ENCODE measurements around the gene PIGL. TPM values are rescaled to one million over a fixed set of nuclear protein-coding genes. Genes with fewer than 3 reads are reported as not detected.

PIGL gene
- total and polyA plus RNA-seq, 2 of the 4 experiments (the other 2 are of a cell fraction): 17.9 to 29.5 TPM

DNA sequence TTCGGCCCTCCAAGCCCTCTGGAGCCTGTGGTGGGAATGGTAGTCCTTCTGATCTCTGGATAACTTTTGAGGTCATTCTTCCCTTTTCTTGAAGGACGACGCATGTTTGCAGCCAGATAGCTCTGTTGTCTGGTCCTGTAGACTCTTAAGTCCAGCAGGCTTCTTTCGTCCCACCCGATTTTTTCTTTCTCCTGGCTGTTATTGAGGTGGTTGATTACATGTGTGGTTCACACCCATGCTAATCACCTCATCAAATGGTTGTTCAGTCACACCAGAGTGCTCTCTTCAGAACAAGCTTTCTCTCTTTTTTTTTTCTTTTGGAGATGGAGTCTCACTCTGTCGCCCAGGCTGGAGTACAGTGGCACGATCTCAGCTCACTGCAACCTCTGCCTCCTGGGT, 30.6 kb downstream of the PIGL start:
- Histone ChIP-seq H2AK5ac (ENCODE audit: low read depth, low read length) (no peak overlapping the region), H3K27me3 (ENCODE audit: control insufficient read depth, insufficient read depth, low read length) (no peaks in the 10 kb centered on the region), H2BK120ac (ENCODE audit: low read depth, low read length) (no peak overlapping the region), H4K8ac (ENCODE audit: low read depth in 2 of 2, low read length in 2 of 2) (no peak overlapping the region), H2BK15ac (ENCODE audit: low read depth, low read length) (no peak overlapping the region), H3K4me3 (ENCODE audit: insufficient read depth, low read depth, low read length) (no peak overlapping the region), H3K27ac (ENCODE audit: insufficient read depth, low read length) (no peak overlapping the region), H2BK5ac (ENCODE audit: low read depth, low read length, poor library complexity, severe bottlenecking) (no peak overlapping the region), H3K9me3 (ENCODE audit: control insufficient read depth, insufficient read depth, low read length) (no peaks in the 10 kb centered on the region), H2AK9ac (replicated peaks; ENCODE audit: low read depth, low read length, poor library complexity) (no peak overlapping the region), H3K56ac (ENCODE audit: extremely low read depth, insufficient read depth, low read length) (no peak overlapping the region), H3K18ac (ENCODE audit: low read depth, low read length) (no peak overlapping the region), H4K91ac (ENCODE audit: insufficient read depth, low read depth, low read length) (no peak overlapping the region), H3K36me3 (ENCODE audit: control insufficient read depth, insufficient read depth, low read length) (no peaks in the 10 kb centered on the region), H3K79me1 (ENCODE audit: low read depth in 1 of 2, low read length in 2 of 2) (peaks cover 12 to 23% of the 10 kb centered on the region in 2 experiments), H3K4me2 (ENCODE audit: low read depth, low read length) (no peak overlapping the region), H3K9ac (ENCODE audit: low read depth, low read length) (no peak overlapping the region), H4K20me1 (ENCODE audit: insufficient read depth, low read length) (no peaks in the 10 kb centered on the region), H3K14ac (replicated peaks; ENCODE audit: low read depth, low read length) (no peak overlapping the region), H3K4ac (ENCODE audit: low read depth, low read length) (no peak overlapping the region), H3K4me1 (ENCODE audit: control insufficient read depth, insufficient read depth, low read length) (peaks cover 8% of the 10 kb centered on the region), H2AFZ (replicated peaks; ENCODE audit: low read length, poor library complexity) (no peak overlapping the region), H3K9me1 (ENCODE audit: insufficient read depth, low read length) (no peaks in the 10 kb centered on the region), H2BK20ac (ENCODE audit: low read depth, low read length) (no peak overlapping the region), H3K23ac (ENCODE audit: low read depth, low read length) (no peak overlapping the region), H4K5ac (ENCODE audit: low read depth, low read length) (no peak overlapping the region)
- TF ChIP-seq SMC3 (IDR thresholded peaks at IDR 0.05; ENCODE audit: low read depth, low read length) (no peak), RAD21 (IDR thresholded peaks at IDR 0.05; ENCODE audit: low read length) (no peak), CHD1 (IDR thresholded peaks at IDR 0.05; ENCODE audit: low read depth, low read length) (no peak)
- TF ChIP-seq, protein P1, sequence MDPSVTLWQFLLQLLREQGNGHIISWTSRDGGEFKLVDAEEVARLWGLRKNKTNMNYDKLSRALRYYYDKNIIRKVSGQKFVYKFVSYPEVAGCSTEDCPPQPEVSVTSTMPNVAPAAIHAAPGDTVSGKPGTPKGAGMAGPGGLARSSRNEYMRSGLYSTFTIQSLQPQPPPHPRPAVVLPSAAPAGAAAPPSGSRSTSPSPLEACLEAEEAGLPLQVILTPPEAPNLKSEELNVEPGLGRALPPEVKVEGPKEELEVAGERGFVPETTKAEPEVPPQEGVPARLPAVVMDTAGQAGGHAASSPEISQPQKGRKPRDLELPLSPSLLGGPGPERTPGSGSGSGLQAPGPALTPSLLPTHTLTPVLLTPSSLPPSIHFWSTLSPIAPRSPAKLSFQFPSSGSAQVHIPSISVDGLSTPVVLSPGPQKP (IDR thresholded peaks at IDR 0.05; ENCODE audit: borderline replicate concordance, low read depth, low read length): no peak
- 100% methylated on average over 1 of the region's 7 CpGs; no CpG with 5 or more reads in 1 of the 2 experiments for WGBS, 2 experiments (ENCODE audit: extremely low coverage in 2 of 2, insufficient read length in 1 of 2)
- DNase-seq (no peak), ATAC-seq (ENCODE audit: low read depth) (no peak)
- dilution Hi-C loops (cut with HindIII; ENCODE audit: low sequenced_read_pairs, unreplicated experiment) (no loop called here), intact Hi-C loops (cut with micrococcal nuclease) (no loop called here), in situ Hi-C loops (cut with MboI; ENCODE audit: low sequenced_read_pairs) (no loop called here)
- ChIA-PET POLR2A (ENCODE audit: unreplicated experiment) (no interaction called here), CTCF (no interaction called here)
- no TSS peak for BruUV-seq (replicated peaks)
